ENCODE measurements around the gene SMAP1.

The SMAP1 gene

GRCh38 chr6:70903665-70904452, 236.2 kb downstream of the SMAP1 start:
- DNase-seq, result no peak

- no peak for DNase-seq
These were observed 238.1 kb downstream of the SMAP1 start for GRCh38 chr6:70905742-70906141.

Measured in NCI-H1930 (cell line).